Measurements from ENCODE around the gene ANO7. TPM values are rescaled to one million over a fixed set of nuclear protein-coding genes. Genes with fewer than 3 reads are reported as not detected.

Gene ANO7
- total RNA-seq, 1 experiment from 2014 or later = 5.2 TPM

DNA sequence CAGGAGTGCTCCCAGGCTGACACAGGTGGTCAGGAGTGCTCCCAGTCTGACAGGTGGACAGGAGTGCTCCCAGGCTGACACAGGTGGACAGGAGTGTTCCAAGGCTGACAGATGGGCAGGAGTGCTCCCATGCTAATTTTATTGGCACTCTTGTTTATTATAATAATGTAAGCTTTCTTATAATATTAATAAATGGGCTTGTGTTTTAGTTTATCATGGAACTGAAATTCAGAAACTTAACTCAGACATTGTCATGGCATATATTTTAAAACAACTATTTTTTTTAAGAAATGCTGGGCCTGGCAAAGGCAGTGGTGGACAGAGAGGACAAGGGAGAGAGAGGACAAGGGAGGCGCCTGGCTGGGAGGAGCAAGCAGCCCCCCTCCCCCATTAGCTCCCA is 18.7 kb downstream of the ANO7 start:
- no peak overlapping the region for H4K5ac ChIP-seq (ENCODE audit: insufficient read length, low read depth, low read length)
- H2BK120ac ChIP-seq (ENCODE audit: low read depth, low read length, poor library complexity, severe bottlenecking) = no peak overlapping the region
- H3K4ac ChIP-seq (ENCODE audit: low read depth, low read length) = no peak overlapping the region
- Mint-ChIP-seq H3K36me3 (ENCODE audit: insufficient read depth in 1 of 3, low read depth in 3 of 3) (no peaks in the 10 kb centered on the region; a peak in 1 of 7 replicates), H3K27me3 (ENCODE audit: low read depth) (peaks cover 3% of the 10 kb centered on the region), H3K9me3 (no peaks in the 10 kb centered on the region), H3K4me1 (peaks cover 7 to 9% of the 10 kb centered on the region in 2 experiments), H3K4me3 (no peak overlapping the region), H3K27ac (no peak overlapping the region)
- H3K27ac ChIP-seq (ENCODE audit: insufficient read length, low read depth, low read length) = no peak overlapping the region
- H3K79me2 ChIP-seq (ENCODE audit: insufficient read depth, low read length) = no peaks in the 10 kb centered on the region
- H2BK12ac ChIP-seq (ENCODE audit: insufficient read length, low read depth, low read length) = no peak overlapping the region
- no peaks in the 10 kb centered on the region for H3K23me2 ChIP-seq (ENCODE audit: insufficient read length, low read depth, low read length, poor library complexity, severe bottlenecking)
- no peak overlapping the region for H4K8ac ChIP-seq (replicated peaks; ENCODE audit: insufficient read length, low read depth, low read length)
- H3K27me3 ChIP-seq (ENCODE audit: insufficient read depth, low read length) = no peaks in the 10 kb centered on the region
- no peak overlapping the region for H2BK15ac ChIP-seq (ENCODE audit: low read depth, low read length)
- no peak overlapping the region for H3K18ac ChIP-seq (ENCODE audit: insufficient read length, low read depth, low read length)
- no peak overlapping the region for H3K4me2 ChIP-seq (ENCODE audit: insufficient read depth, insufficient read length, low read length)
- no peak overlapping the region for H3K23ac ChIP-seq (ENCODE audit: insufficient read length, low read depth, low read length)
- H4K91ac ChIP-seq (ENCODE audit: insufficient read length, low read depth, low read length) = no peak overlapping the region
- no peak for DNase-seq
- no peak overlapping the region for H3K14ac ChIP-seq (ENCODE audit: insufficient read depth, low read length)
- no peak overlapping the region for H2AK5ac ChIP-seq (ENCODE audit: insufficient read length, low read length)
- no peak overlapping the region for H3K9ac ChIP-seq (ENCODE audit: extremely low read depth, insufficient read length, low read length)
- no peak overlapping the region for H3T11ph ChIP-seq (ENCODE audit: low read length)
- no peak overlapping the region for H2AFZ ChIP-seq (ENCODE audit: low read length)
- TF ChIP-seq, protein P1, sequence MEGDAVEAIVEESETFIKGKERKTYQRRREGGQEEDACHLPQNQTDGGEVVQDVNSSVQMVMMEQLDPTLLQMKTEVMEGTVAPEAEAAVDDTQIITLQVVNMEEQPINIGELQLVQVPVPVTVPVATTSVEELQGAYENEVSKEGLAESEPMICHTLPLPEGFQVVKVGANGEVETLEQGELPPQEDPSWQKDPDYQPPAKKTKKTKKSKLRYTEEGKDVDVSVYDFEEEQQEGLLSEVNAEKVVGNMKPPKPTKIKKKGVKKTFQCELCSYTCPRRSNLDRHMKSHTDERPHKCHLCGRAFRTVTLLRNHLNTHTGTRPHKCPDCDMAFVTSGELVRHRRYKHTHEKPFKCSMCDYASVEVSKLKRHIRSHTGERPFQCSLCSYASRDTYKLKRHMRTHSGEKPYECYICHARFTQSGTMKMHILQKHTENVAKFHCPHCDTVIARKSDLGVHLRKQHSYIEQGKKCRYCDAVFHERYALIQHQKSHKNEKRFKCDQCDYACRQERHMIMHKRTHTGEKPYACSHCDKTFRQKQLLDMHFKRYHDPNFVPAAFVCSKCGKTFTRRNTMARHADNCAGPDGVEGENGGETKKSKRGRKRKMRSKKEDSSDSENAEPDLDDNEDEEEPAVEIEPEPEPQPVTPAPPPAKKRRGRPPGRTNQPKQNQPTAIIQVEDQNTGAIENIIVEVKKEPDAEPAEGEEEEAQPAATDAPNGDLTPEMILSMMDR (conservative IDR thresholded peaks at IDR 0.05) = no peak
- no CpG with 5 or more reads among the region's 1 CpG for WGBS (ENCODE audit: extremely low coverage, insufficient read length, low lambda C conversion rate)
- H3K56ac ChIP-seq (ENCODE audit: insufficient read length, low read depth, low read length) = no peak overlapping the region
- H3K9me3 ChIP-seq (ENCODE audit: control insufficient read depth, low read depth, low read length) = no peaks in the 10 kb centered on the region
- H3K4me1 ChIP-seq (ENCODE audit: insufficient read depth, low read length) = no peaks in the 10 kb centered on the region
- no peak overlapping the region for H2BK5ac ChIP-seq (ENCODE audit: insufficient read length, low read length)
- no peaks in the 10 kb centered on the region for H4K20me1 ChIP-seq (ENCODE audit: control insufficient read depth, insufficient read depth, insufficient read length)
- no peak overlapping the region for H2BK20ac ChIP-seq (ENCODE audit: low read depth, low read length, poor library complexity, severe bottlenecking)
- no peaks in the 10 kb centered on the region for H3K79me1 ChIP-seq (ENCODE audit: insufficient read depth, low read depth, low read length, poor library complexity, severe bottlenecking)
